HEK293 (cell line): ENCODE results near the gene HYAL3.

Experiments
- BCL11A ChIP-seq: fragments of 450-650 bp; formaldehyde crosslinking; IDR thresholded peaks from 2 replicates; pipeline ENCODE4 v1.5.1; 2016; ENCODE audit warnings: low read depth, missing biosample characterization, missing genetic modification characterization
- HOXA7 ChIP-seq: sonication (generic); formaldehyde crosslinking; IDR thresholded peaks from 2 replicates; pipeline ENCODE4 v1.8.1; 2022; ENCODE audit warnings: missing genetic modification reagents, borderline replicate concordance
- WT1 ChIP-seq: fragments of 450-650 bp; formaldehyde crosslinking; IDR thresholded peaks from 2 replicates; pipeline ENCODE4 v1.5.1; 2016; ENCODE audit warnings: missing biosample characterization, missing genetic modification characterization
- YY1 ChIP-seq: fragments of 450-650 bp; formaldehyde crosslinking; IDR thresholded peaks from 2 replicates; pipeline ENCODE4 v1.5.1; 2018; ENCODE audit warnings: missing biosample characterization, missing genetic modification characterization
- ZBTB20 ChIP-seq: fragments of 450-650 bp; formaldehyde crosslinking; IDR thresholded peaks from 2 replicates; pipeline ENCODE4 v1.5.1; 2016; ENCODE audit warnings: missing biosample characterization, missing genetic modification characterization
- ZNF121 ChIP-seq: fragments of 450-650 bp; formaldehyde crosslinking; IDR thresholded peaks from 2 replicates; pipeline ENCODE4 v1.5.1; 2016; ENCODE audit warnings: missing biosample characterization, missing genetic modification characterization
- ZNF239 ChIP-seq: fragments of 450-650 bp; formaldehyde crosslinking; IDR thresholded peaks from 2 replicates; pipeline ENCODE4 v1.5.1; 2016; ENCODE audit warnings: missing biosample characterization, missing genetic modification characterization
- ZNF629 ChIP-seq: fragments of 450-650 bp; formaldehyde crosslinking; IDR thresholded peaks from 2 replicates; pipeline ENCODE4 v1.5.1; 2017; ENCODE audit warnings: missing biosample characterization, missing genetic modification characterization
- ZNF785 ChIP-seq: fragments of 450-650 bp; formaldehyde crosslinking; IDR thresholded peaks from 2 replicates; pipeline ENCODE4 v1.5.1; 2016; ENCODE audit warnings: missing biosample characterization, missing genetic modification characterization
- TF ChIP-seq, protein P1 (sequence below): IDR thresholded peaks from 2 replicates; pipeline ENCODE4 v1.6.1; 2011; ENCODE audit warnings: mild to moderate bottlenecking, low read depth, low read length, borderline replicate concordance
- TF ChIP-seq, protein P2 (sequence below): fragments of 450-650 bp; IDR thresholded peaks from 2 replicates; pipeline ENCODE4 v1.5.1; 2018; ENCODE audit warnings: missing biosample characterization, missing genetic modification characterization
- TF ChIP-seq, protein P3 (sequence below): fragments of 450-650 bp; formaldehyde crosslinking; conservative IDR thresholded peaks from 2 replicates; pipeline ENCODE4 v1.5.1; 2016; ENCODE audit warnings: low read depth, missing biosample characterization, missing genetic modification characterization
- TF ChIP-seq, protein P4 (sequence below): fragments of 450-650 bp; formaldehyde crosslinking; IDR thresholded peaks from 2 replicates; pipeline ENCODE4 v1.5.1; 2016; ENCODE audit warnings: missing biosample characterization, missing genetic modification characterization
- TF ChIP-seq, protein P5 (sequence below): fragments of 450-650 bp; formaldehyde crosslinking; IDR thresholded peaks from 2 replicates; pipeline ENCODE4 v1.5.1; 2016; ENCODE audit warnings: missing biosample characterization, missing genetic modification characterization

DNA sequence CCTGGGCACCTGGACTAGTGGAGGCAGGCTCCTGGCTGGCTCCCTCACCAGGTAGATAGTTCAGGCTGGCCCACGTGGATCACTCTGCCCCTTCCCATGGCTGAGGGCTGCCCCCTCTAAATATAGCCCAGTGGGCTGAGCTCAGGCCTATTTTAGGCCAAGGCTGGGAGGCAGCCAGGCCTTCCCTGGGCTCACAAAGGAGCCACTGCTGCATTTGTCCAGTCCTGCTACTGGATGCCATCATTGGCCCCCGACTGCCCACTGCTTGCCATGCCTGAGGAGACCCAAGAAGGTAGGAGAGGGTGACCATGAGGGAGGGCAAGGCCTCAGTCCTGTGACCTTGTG is 20.4 kb downstream of the HYAL3 start, which contains the start of gene LSMEM2:
- TF ChIP-seq ZNF629 (tag by site-specific recombination) (no peak), BCL11A (tag by site-specific recombination) (no peak), YY1 (tag by site-specific recombination) (no peak), ZNF121 (tag by site-specific recombination) (no peak), HOXA7 (no peak), ZBTB20 (tag by site-specific recombination) (no peak), WT1 (tag by site-specific recombination) (no peak), ZNF785 (tag by site-specific recombination) (no peak), ZNF239 (tag by site-specific recombination) (no peak)
- TF ChIP-seq, protein P1, sequence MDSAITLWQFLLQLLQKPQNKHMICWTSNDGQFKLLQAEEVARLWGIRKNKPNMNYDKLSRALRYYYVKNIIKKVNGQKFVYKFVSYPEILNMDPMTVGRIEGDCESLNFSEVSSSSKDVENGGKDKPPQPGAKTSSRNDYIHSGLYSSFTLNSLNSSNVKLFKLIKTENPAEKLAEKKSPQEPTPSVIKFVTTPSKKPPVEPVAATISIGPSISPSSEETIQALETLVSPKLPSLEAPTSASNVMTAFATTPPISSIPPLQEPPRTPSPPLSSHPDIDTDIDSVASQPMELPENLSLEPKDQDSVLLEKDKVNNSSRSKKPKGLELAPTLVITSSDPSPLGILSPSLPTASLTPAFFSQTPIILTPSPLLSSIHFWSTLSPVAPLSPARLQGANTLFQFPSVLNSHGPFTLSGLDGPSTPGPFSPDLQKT, result no peak
- TF ChIP-seq, protein P2, sequence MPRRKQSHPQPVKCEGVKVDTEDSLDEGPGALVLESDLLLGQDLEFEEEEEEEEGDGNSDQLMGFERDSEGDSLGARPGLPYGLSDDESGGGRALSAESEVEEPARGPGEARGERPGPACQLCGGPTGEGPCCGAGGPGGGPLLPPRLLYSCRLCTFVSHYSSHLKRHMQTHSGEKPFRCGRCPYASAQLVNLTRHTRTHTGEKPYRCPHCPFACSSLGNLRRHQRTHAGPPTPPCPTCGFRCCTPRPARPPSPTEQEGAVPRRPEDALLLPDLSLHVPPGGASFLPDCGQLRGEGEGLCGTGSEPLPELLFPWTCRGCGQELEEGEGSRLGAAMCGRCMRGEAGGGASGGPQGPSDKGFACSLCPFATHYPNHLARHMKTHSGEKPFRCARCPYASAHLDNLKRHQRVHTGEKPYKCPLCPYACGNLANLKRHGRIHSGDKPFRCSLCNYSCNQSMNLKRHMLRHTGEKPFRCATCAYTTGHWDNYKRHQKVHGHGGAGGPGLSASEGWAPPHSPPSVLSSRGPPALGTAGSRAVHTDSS (tag by site-specific recombination), result no peak
- TF ChIP-seq, protein P3, sequence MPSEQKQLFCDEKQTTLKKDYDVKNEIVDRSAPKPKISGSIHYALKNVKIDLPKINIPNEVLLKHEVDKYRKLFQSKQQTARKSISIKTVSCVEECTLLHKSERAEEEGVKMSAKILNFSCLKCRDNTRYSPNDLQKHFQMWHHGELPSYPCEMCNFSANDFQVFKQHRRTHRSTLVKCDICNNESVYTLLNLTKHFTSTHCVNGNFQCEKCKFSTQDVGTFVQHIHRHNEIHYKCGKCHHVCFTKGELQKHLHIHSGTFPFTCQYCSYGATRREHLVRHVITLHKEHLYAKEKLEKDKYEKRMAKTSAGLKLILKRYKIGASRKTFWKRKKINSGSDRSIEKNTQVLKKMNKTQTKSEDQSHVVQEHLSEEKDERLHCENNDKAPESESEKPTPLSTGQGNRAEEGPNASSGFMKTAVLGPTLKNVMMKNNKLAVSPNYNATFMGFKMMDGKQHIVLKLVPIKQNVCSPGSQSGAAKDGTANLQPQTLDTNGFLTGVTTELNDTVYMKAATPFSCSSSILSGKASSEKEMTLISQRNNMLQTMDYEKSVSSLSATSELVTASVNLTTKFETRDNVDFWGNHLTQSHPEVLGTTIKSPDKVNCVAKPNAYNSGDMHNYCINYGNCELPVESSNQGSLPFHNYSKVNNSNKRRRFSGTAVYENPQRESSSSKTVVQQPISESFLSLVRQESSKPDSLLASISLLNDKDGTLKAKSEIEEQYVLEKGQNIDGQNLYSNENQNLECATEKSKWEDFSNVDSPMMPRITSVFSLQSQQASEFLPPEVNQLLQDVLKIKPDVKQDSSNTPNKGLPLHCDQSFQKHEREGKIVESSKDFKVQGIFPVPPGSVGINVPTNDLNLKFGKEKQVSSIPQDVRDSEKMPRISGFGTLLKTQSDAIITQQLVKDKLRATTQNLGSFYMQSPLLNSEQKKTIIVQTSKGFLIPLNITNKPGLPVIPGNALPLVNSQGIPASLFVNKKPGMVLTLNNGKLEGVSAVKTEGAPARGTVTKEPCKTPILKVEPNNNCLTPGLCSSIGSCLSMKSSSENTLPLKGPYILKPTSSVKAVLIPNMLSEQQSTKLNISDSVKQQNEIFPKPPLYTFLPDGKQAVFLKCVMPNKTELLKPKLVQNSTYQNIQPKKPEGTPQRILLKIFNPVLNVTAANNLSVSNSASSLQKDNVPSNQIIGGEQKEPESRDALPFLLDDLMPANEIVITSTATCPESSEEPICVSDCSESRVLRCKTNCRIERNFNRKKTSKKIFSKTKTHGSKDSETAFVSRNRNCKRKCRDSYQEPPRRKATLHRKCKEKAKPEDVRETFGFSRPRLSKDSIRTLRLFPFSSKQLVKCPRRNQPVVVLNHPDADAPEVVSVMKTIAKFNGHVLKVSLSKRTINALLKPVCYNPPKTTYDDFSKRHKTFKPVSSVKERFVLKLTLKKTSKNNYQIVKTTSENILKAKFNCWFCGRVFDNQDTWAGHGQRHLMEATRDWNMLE (tag by site-specific recombination), result no peak
- TF ChIP-seq, protein P4, sequence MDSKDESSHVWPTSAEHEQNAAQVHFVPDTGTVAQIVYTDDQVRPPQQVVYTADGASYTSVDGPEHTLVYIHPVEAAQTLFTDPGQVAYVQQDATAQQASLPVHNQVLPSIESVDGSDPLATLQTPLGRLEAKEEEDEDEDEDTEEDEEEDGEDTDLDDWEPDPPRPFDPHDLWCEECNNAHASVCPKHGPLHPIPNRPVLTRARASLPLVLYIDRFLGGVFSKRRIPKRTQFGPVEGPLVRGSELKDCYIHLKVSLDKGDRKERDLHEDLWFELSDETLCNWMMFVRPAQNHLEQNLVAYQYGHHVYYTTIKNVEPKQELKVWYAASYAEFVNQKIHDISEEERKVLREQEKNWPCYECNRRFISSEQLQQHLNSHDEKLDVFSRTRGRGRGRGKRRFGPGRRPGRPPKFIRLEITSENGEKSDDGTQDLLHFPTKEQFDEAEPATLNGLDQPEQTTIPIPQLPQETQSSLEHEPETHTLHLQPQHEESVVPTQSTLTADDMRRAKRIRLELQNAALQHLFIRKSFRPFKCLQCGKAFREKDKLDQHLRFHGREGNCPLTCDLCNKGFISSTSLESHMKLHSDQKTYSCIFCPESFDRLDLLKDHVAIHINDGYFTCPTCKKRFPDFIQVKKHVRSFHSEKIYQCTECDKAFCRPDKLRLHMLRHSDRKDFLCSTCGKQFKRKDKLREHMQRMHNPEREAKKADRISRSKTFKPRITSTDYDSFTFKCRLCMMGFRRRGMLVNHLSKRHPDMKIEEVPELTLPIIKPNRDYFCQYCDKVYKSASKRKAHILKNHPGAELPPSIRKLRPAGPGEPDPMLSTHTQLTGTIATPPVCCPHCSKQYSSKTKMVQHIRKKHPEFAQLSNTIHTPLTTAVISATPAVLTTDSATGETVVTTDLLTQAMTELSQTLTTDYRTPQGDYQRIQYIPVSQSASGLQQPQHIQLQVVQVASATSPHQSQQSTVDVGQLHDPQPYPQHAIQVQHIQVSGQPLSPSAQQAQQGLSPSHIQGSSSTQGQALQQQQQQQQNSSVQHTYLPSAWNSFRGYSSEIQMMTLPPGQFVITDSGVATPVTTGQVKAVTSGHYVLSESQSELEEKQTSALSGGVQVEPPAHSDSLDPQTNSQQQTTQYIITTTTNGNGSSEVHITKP, result no peak; the same call in 1 of the 2 replicates
- TF ChIP-seq, protein P5, sequence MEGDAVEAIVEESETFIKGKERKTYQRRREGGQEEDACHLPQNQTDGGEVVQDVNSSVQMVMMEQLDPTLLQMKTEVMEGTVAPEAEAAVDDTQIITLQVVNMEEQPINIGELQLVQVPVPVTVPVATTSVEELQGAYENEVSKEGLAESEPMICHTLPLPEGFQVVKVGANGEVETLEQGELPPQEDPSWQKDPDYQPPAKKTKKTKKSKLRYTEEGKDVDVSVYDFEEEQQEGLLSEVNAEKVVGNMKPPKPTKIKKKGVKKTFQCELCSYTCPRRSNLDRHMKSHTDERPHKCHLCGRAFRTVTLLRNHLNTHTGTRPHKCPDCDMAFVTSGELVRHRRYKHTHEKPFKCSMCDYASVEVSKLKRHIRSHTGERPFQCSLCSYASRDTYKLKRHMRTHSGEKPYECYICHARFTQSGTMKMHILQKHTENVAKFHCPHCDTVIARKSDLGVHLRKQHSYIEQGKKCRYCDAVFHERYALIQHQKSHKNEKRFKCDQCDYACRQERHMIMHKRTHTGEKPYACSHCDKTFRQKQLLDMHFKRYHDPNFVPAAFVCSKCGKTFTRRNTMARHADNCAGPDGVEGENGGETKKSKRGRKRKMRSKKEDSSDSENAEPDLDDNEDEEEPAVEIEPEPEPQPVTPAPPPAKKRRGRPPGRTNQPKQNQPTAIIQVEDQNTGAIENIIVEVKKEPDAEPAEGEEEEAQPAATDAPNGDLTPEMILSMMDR (tag by site-specific recombination), result no peak
